Stimulated activated CD8-positive, alpha-beta memory T cell treated with anti-CD3 and anti-CD28 coated beads, Interleukin-15, amount 100 ng/mL, for 4 hours (primary cell): ENCODE results near the gene KRTAP10-1.

ENCODE experiments used
- DNase-seq, 2 donors: peaks; one replicate each; pipeline ENCODE4 v3.0.0-alpha.2; 2020; ENCODE audit warnings: low read depth in 2 of 2

KRTAP10-1 gene

GRCh38 chr21:44548922-44549321, 8.9 kb upstream of the KRTAP10-1 start:
- no peak for DNase-seq

DNA sequence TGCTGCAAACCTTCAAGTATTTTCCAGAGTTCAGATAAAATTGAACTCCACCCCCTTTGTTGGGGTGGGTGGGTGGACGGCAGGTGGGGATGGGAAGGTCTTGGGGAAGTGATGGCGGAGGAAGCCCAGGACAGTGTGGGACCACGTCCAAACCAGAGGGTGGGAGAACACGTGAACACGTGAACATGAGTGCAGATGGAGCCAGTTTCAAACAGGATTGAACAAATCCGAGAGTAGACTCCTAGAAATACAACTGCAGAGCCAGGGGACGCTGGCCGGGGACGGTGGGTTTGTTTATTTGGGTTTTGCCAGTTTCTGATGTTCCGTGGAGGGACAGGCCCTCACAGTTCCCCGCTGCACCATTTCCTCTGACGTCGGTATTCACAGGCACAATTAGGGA, 8.4 kb upstream of the KRTAP10-1 start:
- no peak for DNase-seq

DNA sequence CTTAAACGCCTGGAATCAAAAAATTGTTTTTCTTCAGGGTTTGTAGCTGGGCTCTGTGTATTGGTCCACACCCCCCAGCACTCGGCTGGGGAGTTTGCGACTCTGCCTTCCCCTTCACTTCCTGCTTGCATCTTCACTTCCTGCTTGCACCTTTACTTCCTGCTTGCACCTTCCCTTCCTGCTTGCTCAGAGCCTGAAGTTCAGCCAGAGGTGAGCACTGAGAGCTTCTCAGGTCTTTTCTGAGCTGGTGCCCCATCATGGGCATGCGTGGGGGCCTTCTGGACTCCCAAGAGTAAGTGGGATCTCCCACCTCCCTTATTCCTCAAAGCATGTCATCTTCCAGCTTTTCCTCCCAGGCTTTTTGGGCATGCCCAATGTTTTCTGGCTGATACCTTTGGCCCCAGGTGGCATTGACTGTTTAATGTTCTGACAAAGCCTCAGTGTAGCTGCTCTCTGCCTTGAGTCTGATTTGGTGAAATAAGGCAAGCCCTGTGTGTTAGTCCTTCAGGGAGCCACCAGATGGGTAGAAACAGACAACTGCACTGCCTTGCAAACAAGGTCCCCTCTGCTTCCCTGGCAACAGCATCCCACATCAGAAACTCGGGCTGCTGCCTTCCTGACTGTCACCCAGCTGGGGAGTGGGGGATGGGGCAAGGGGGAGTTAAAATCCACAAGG, 7.8 kb upstream of the KRTAP10-1 start:
- DNase-seq: no peak

DNA sequence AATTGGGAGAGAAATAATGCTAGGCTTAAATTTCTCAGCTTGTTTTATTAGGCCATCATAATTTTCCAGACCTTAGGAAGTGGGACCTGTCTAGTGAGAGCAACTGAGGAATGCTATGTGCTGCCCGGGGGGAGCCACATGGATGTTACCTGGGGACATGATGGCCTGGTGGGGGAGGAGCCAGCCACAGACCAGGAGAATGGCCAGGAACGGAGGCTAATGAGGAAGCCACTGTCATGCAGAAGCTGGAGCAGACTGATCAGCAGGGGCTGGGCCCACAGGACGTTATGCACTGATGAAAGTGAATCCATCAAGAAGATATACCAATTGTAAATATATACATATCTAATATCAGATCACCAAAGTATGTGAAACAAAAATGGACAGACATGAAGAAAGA, 4.6 kb upstream of the KRTAP10-1 start:
- no peak for DNase-seq

- no peak for DNase-seq
Measured at GRCh38 chr21:44542716-44543115, 2.7 kb upstream of the KRTAP10-1 start.

- DNase-seq: no peak
Measured at GRCh38 chr21:44540741-44541288, 820 bp upstream of the KRTAP10-1 start.

GRCh38 chr21:44539046-44539445, 949 bp downstream of the KRTAP10-1 start:
- no peak for DNase-seq

GRCh38 chr21:44537930-44538911, 1.8 kb downstream of the KRTAP10-1 start:
- no peak for DNase-seq

DNA sequence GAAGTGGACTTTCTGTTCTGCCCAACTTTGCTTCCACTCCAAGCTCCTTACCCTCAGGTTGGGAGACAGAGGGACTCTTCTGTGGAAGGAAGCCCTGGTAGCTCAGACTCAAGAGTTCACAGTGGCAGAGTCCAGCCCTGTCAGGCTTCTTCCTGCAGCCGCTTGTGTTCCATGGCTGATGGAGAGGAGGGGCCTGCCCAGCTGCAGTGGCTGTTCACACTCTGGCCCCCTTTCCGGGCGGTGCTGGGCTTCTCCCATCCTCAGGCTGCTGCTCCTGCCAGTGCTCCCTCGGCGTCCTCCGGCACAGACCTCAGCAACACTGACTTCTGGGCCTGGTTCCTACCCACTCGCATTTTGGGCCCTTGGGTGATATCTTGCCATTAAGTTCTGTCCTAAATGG, 4.0 kb downstream of the KRTAP10-1 start:
- no peak for DNase-seq

DNA sequence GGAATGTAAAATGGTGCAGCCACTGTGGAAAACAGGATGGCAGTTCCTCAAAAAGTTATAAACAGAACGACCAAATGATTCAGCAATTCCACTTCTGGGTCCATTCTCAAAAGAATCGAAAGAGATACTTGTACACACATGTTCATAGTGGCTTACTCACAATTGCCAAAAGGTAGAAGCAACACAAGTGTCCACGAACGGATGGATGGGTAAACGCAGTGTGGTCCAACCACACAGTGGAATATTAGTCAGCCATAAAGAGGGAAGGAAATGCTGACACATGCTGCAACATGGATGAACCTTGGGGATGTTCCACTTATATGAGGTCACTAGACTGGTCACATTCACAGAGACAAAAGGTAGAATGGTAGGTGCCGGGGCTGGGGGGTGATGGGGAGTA, 5.3 kb downstream of the KRTAP10-1 start:
- DNase-seq: no peak

GRCh38 chr21:44533891-44534627, 5.9 kb downstream of the KRTAP10-1 start:
- DNase-seq: no peak

- DNase-seq: no peak
Measured at GRCh38 chr21:44533121-44533890, 6.7 kb downstream of the KRTAP10-1 start.

DNA sequence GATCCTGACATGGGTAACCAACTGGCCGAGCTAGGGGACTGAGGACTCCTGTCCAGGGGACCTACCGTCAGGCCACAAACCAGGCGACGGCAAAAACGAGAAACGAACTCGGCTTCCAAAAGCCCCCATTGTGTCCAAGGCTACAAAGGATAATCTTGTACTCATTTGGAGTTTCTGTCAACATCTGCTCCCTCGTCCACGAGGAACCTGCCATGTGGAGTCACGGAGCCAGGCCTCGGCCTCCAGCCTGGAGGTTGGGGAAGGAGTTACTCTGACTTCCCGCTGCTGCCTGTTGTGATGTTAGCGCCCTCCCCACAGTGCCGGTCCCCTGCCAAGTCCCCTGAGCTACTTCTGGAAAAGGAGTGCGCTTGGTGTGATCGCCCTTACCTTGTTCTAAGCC, 7.3 kb downstream of the KRTAP10-1 start:
- no peak for DNase-seq

- DNase-seq: no peak
Measured at GRCh38 chr21:44531606-44532564, 8.1 kb downstream of the KRTAP10-1 start.

- no peak for DNase-seq
Measured at GRCh38 chr21:44530903-44531605, 8.9 kb downstream of the KRTAP10-1 start.

- no peak for DNase-seq
Measured at GRCh38 chr21:44530221-44530902, 9.6 kb downstream of the KRTAP10-1 start.

DNA sequence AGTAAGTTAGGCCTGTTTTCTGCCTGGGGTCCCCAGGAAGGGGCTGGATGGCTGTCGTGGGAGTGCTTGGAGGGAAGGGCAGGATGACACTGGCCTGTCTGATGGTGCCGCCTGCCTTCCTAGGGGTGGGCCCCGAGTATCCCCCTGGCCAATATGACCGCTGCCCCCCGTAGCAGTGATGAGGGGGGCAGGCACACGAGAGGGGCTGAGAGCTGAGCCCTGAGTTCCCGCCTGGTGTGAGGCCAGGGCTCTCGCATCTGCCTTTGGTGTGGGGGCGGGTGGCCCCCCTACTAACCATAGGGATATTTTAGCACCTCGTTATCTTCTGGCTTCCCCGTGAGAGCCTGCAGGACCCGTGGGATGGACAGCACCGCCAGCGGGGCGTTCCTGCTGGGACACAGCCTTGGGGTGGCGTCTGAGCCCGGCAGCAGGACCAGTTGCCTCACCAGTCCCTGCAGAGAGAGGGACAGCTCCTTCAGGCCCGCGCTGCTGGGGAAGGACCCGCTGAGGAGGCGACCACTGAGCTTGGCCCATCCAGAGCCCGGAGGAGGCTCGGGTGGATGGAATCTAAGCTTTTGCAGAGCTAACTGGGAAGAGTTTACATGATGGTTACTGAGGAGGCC, 10.4 kb downstream of the KRTAP10-1 start:
- no peak for DNase-seq

GRCh38 chr21:44529011-44529421, 11.0 kb downstream of the KRTAP10-1 start:
- DNase-seq: no peak
